WTC11 (cell line): ENCODE data around the gene PRR13. TPM values are rescaled to one million over a fixed set of nuclear protein-coding genes. Genes with fewer than 3 reads are reported as not detected.

ENCODE experiments used
- ATAC-seq: fragments of 200-7000 bp; cut with Tn5 transposase; 2 replicates; pipeline ENCODE4 v1.10.0; 2021; ENCODE audit warnings: mild to moderate bottlenecking, moderate library complexity
- CTCF ChIA-PET: fragments of 300-600 bp; sonication (Branson Sonifier 250); formaldehyde crosslinking; loops from one replicate; lab custom pipeline; 2021; ENCODE audit warnings: antibody characterized with exemption; lab: Charles Lee
- POLR2A ChIA-PET: fragments of 350-600 bp; sonication (Branson Sonifier 250); formaldehyde crosslinking; loops from one replicate; lab custom pipeline; 2021; ENCODE audit warnings: antibody characterized with exemption; lab: Charles Lee
- DNase-seq: peaks from one replicate; pipeline ENCODE4 v3.0.0; 2021; ENCODE audit warnings: low spot score
- H3K27ac Mint-ChIP-seq: 2 replicates; pipeline ENCODE4 v1.8.0; 2021; ENCODE audit warnings: mixed read lengths
- H3K27me3 Mint-ChIP-seq: 2 replicates; pipeline ENCODE4 v1.8.0; 2021; ENCODE audit warnings: low read depth, mild to moderate bottlenecking, moderate library complexity, mixed read lengths
- H3K36me3 Mint-ChIP-seq: 2 replicates; pipeline ENCODE4 v1.8.0; 2021; ENCODE audit warnings: mixed read lengths
- H3K4me1 Mint-ChIP-seq: 2 replicates; pipeline ENCODE4 v1.8.0; 2022; ENCODE audit warnings: mixed read lengths
- H3K4me3 Mint-ChIP-seq: 2 replicates; pipeline ENCODE4 v1.8.0; 2021; ENCODE audit warnings: mild to moderate bottlenecking, moderate library complexity, mixed read lengths
- H3K9me3 Mint-ChIP-seq: 2 replicates; pipeline ENCODE4 v1.8.0; 2021; ENCODE audit warnings: mixed read lengths
- ATF1 ChIP-seq: sonication (generic); formaldehyde crosslinking; IDR thresholded peaks from 2 replicates; pipeline ENCODE4 v1.8.1; 2023; ENCODE audit warnings: mild to moderate bottlenecking, moderate library complexity, missing genetic modification reagents
- ATF3 ChIP-seq: sonication (generic); formaldehyde crosslinking; conservative IDR thresholded peaks from 2 replicates; pipeline ENCODE4 v1.8.1; 2022; ENCODE audit warnings: mild to moderate bottlenecking, missing genetic modification reagents
- CREB1 ChIP-seq: sonication (generic); formaldehyde crosslinking; IDR thresholded peaks from 2 replicates; pipeline ENCODE4 v1.8.0; 2023; ENCODE audit warnings: mild to moderate bottlenecking, missing genetic modification reagents
- EMX1 ChIP-seq: fragments of 250-450 bp; sonication (Bioruptor Pico); IDR thresholded peaks from 2 replicates; pipeline ENCODE4 v1.8.0; 2021; ENCODE audit warnings: mild to moderate bottlenecking
- ESRRA ChIP-seq: sonication (generic); formaldehyde crosslinking; IDR thresholded peaks from 2 replicates; pipeline ENCODE4 v1.8.1; 2022; ENCODE audit warnings: mild to moderate bottlenecking, missing genetic modification reagents, borderline replicate concordance
- ETV6 ChIP-seq: sonication (generic); formaldehyde crosslinking; IDR thresholded peaks from 2 replicates; pipeline ENCODE4 v1.8.1; 2022; ENCODE audit warnings: mild to moderate bottlenecking, missing genetic modification reagents
- FOXJ3 ChIP-seq: sonication (generic); formaldehyde crosslinking; IDR thresholded peaks from 2 replicates; pipeline ENCODE4 v1.9.0; 2021; ENCODE audit warnings: missing genetic modification reagents, mild to moderate bottlenecking, borderline replicate concordance
- FOXK1 ChIP-seq: sonication (generic); formaldehyde crosslinking; IDR thresholded peaks from 2 replicates; pipeline ENCODE4 v1.8.0; 2022; ENCODE audit warnings: mild to moderate bottlenecking, moderate library complexity, missing genetic modification reagents
- GABPB1 ChIP-seq: sonication (generic); formaldehyde crosslinking; IDR thresholded peaks from 2 replicates; pipeline ENCODE4 v1.8.1; 2023; ENCODE audit warnings: mild to moderate bottlenecking, missing genetic modification reagents
- GTF2I ChIP-seq: fragments of 250-450 bp; sonication (Bioruptor Pico); conservative IDR thresholded peaks from 2 replicates; pipeline ENCODE4 v1.4.0; 2021; ENCODE audit warnings: mild to moderate bottlenecking
- KAT7 ChIP-seq: sonication (generic); formaldehyde crosslinking; IDR thresholded peaks from 2 replicates; pipeline ENCODE4 v1.8.1; 2023; ENCODE audit warnings: missing genetic modification reagents, mild to moderate bottlenecking, borderline replicate concordance
- MLX ChIP-seq: sonication (generic); formaldehyde crosslinking; IDR thresholded peaks from 2 replicates; pipeline ENCODE4 v1.8.1; 2023; ENCODE audit warnings: mild to moderate bottlenecking, missing genetic modification reagents, moderate library complexity
- MXD4 ChIP-seq: fragments of 250-450 bp; sonication (Bioruptor Pico); IDR thresholded peaks from 2 replicates; pipeline ENCODE4 v1.8.0; 2021; ENCODE audit warnings: mild to moderate bottlenecking, moderate library complexity, borderline replicate concordance
- MYBL2 ChIP-seq: sonication (generic); formaldehyde crosslinking; IDR thresholded peaks from 2 replicates; pipeline ENCODE4 v1.8.1; 2023; ENCODE audit warnings: mild to moderate bottlenecking, moderate library complexity, missing genetic modification reagents
- NFATC4 ChIP-seq: fragments of 250-450 bp; sonication (Bioruptor Pico); IDR thresholded peaks from 2 replicates; pipeline ENCODE4 v1.9.0; 2021; ENCODE audit warnings: mild to moderate bottlenecking
- NFE2L1 ChIP-seq: sonication (generic); formaldehyde crosslinking; IDR thresholded peaks from 2 replicates; pipeline ENCODE4 v1.8.1; 2023; ENCODE audit warnings: missing genetic modification reagents
- NR1H2 ChIP-seq: sonication (generic); formaldehyde crosslinking; IDR thresholded peaks from 2 replicates; pipeline ENCODE4 v1.9.0; 2021; ENCODE audit warnings: mild to moderate bottlenecking, moderate library complexity, missing genetic modification reagents
- NR2C2 ChIP-seq: sonication (generic); formaldehyde crosslinking; IDR thresholded peaks from 2 replicates; pipeline ENCODE4 v1.8.0; 2022; ENCODE audit warnings: mild to moderate bottlenecking, missing genetic modification reagents
- NR3C1 ChIP-seq: sonication (generic); formaldehyde crosslinking; conservative IDR thresholded peaks from 2 replicates; pipeline ENCODE4 v1.8.1; 2023; ENCODE audit warnings: low read depth, mild to moderate bottlenecking, missing genetic modification reagents
- PRRX2 ChIP-seq: fragments of 250-450 bp; sonication (Bioruptor Pico); IDR thresholded peaks from 2 replicates; pipeline ENCODE4 v1.8.0; 2021; ENCODE audit warnings: mild to moderate bottlenecking
- SP1 ChIP-seq: sonication (generic); formaldehyde crosslinking; conservative IDR thresholded peaks from 2 replicates; pipeline ENCODE4 v1.8.1; 2022; ENCODE audit warnings: missing genetic modification reagents
- TEAD1 ChIP-seq: sonication (generic); formaldehyde crosslinking; IDR thresholded peaks from 2 replicates; pipeline ENCODE4 v1.8.0; 2022; ENCODE audit warnings: mild to moderate bottlenecking, missing genetic modification reagents
- ZBTB21 ChIP-seq: sonication (generic); formaldehyde crosslinking; IDR thresholded peaks from 2 replicates; pipeline ENCODE4 v1.8.1; 2023; ENCODE audit warnings: mild to moderate bottlenecking, missing genetic modification reagents, borderline replicate concordance
- ZBTB43 ChIP-seq: sonication (generic); formaldehyde crosslinking; IDR thresholded peaks from 2 replicates; pipeline ENCODE4 v1.8.1; 2023; ENCODE audit warnings: mild to moderate bottlenecking, missing genetic modification reagents
- ZNF121 ChIP-seq: sonication (generic); formaldehyde crosslinking; IDR thresholded peaks from 2 replicates; pipeline ENCODE4 v1.8.0; 2023; ENCODE audit warnings: missing genetic modification reagents
- ZNF317 ChIP-seq: sonication (generic); formaldehyde crosslinking; IDR thresholded peaks from 2 replicates; pipeline ENCODE4 v1.8.1; 2023; ENCODE audit warnings: low read depth, mild to moderate bottlenecking, moderate library complexity, missing genetic modification reagents, borderline replicate concordance
- ZNF396 ChIP-seq: fragments of 250-450 bp; sonication (Bioruptor Pico); IDR thresholded peaks from 2 replicates; pipeline ENCODE4 v1.8.0; 2021; ENCODE audit warnings: mild to moderate bottlenecking, moderate library complexity, borderline replicate concordance
- ZNF512 ChIP-seq: sonication (generic); formaldehyde crosslinking; IDR thresholded peaks from 2 replicates; pipeline ENCODE4 v1.8.1; 2022; ENCODE audit warnings: missing genetic modification reagents, borderline replicate concordance
- ZNF671 ChIP-seq: fragments of 250-450 bp; sonication (Bioruptor Pico); IDR thresholded peaks from 2 replicates; pipeline ENCODE4 v1.8.0; 2021; ENCODE audit warnings: mild to moderate bottlenecking
- total RNA-seq: library from RNA; stranded (reverse); gene quantifications from 3 replicates; pipeline ENCODE4 v1.2.3, GENCODE V29; 2021
- TF ChIP-seq, protein P1 (sequence below): sonication (generic); formaldehyde crosslinking; IDR thresholded peaks from 2 replicates; pipeline ENCODE4 v1.8.1; 2022; ENCODE audit warnings: low read depth, missing genetic modification reagents, borderline replicate concordance
- TF ChIP-seq, protein P2 (sequence below): fragments of 250-450 bp; sonication (Bioruptor Pico); IDR thresholded peaks from 2 replicates; pipeline ENCODE4 v1.8.0; 2021; ENCODE audit warnings: mild to moderate bottlenecking
- TF ChIP-seq, protein P3 (sequence below): fragments of 250-450 bp; sonication (Bioruptor Pico); IDR thresholded peaks from 2 replicates; pipeline ENCODE4 v2.1.2; 2022; ENCODE audit warnings: mild to moderate bottlenecking, moderate library complexity

Gene PRR13
- total RNA-seq, 1 experiment from 2014 or later: 187 TPM

DNA sequence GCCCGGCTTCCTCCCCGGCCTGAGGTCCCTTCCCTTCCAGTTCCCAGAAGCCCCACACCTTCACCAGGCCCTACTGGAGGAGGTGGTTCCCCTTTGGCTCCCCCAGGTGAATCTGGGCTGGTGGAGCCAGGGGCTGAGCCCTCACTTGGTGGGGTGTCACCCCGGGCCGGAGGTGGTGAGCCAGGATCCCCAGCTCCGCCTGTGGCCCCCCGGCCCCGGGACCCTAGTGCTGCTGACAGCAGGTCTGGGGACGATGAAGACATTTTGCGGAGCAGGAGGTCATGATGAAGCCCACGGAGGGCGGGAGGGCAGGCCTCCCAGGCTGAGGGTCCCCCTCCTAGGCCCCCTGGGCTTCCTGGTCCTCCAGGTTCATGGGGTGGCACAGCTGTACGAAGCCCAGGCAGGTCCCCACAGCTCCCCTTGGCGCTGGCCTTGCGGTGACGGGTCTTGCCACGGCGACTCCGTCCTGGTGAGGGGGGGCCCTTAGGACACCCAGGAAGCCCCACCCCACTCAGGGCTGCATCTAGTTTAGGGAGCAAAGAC is 41.2 kb downstream of the PRR13 start:
- Mint-ChIP-seq H3K27ac (no peak overlapping the region), H3K36me3 (peaks cover 55% of the 10 kb centered on the region), H3K9me3 (no peaks in the 10 kb centered on the region), H3K4me1 (peaks cover 15% of the 10 kb centered on the region), H3K27me3 (no peaks in the 10 kb centered on the region), H3K4me3 (no peak overlapping the region)
- CTCF ChIA-PET: interaction anchor here (0.5 to 8.1 kb wide), 19 partner anchors 9 to 256 kb away, joined by 3 to 99 read pairs (median 4); partner anchors contain the start of genes AAAS, ATP5MC2, MAP3K12 and NPFF
- ATAC-seq (no peak; the same call in 1 of the 2 replicates), DNase-seq (no peak)
- POLR2A ChIA-PET: interaction anchor here (0.7 to 2.7 kb wide), 7 partner anchors 10 to 215 kb away, joined by 3 to 23 read pairs (median 6); partner anchors contain the start of genes MAP3K12 and TARBP2
- no peak for TF ChIP-seq KAT7 (CRISPR knock-in tag)
- peak; percentile 68; the same call in 1 of the 2 replicates for TF ChIP-seq ZNF671 (CRISPR knock-in tag)
- TF ChIP-seq, protein P1, sequence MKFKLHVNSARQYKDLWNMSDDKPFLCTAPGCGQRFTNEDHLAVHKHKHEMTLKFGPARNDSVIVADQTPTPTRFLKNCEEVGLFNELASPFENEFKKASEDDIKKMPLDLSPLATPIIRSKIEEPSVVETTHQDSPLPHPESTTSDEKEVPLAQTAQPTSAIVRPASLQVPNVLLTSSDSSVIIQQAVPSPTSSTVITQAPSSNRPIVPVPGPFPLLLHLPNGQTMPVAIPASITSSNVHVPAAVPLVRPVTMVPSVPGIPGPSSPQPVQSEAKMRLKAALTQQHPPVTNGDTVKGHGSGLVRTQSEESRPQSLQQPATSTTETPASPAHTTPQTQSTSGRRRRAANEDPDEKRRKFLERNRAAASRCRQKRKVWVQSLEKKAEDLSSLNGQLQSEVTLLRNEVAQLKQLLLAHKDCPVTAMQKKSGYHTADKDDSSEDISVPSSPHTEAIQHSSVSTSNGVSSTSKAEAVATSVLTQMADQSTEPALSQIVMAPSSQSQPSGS: no peak
- TF ChIP-seq, protein P2, sequence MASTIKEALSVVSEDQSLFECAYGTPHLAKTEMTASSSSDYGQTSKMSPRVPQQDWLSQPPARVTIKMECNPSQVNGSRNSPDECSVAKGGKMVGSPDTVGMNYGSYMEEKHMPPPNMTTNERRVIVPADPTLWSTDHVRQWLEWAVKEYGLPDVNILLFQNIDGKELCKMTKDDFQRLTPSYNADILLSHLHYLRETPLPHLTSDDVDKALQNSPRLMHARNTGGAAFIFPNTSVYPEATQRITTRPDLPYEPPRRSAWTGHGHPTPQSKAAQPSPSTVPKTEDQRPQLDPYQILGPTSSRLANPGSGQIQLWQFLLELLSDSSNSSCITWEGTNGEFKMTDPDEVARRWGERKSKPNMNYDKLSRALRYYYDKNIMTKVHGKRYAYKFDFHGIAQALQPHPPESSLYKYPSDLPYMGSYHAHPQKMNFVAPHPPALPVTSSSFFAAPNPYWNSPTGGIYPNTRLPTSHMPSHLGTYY (CRISPR knock-in tag): peak; percentile 42; the same call in 1 of the 2 replicates
- TF ChIP-seq PRRX2 (CRISPR knock-in tag): no peak
- TF ChIP-seq NR3C1 (CRISPR knock-in tag): no peak
- TF ChIP-seq ETV6: no peak
- TF ChIP-seq FOXK1 (CRISPR knock-in tag): no peak
- no peak for TF ChIP-seq NR2C2 (CRISPR knock-in tag)
- no peak for TF ChIP-seq NR1H2
- no peak for TF ChIP-seq MXD4 (CRISPR knock-in tag)
- TF ChIP-seq NFATC4 (CRISPR knock-in tag): no peak; the same call in 1 of the 2 replicates
- no peak for TF ChIP-seq ZNF121 (CRISPR knock-in tag)
- TF ChIP-seq, protein P3, sequence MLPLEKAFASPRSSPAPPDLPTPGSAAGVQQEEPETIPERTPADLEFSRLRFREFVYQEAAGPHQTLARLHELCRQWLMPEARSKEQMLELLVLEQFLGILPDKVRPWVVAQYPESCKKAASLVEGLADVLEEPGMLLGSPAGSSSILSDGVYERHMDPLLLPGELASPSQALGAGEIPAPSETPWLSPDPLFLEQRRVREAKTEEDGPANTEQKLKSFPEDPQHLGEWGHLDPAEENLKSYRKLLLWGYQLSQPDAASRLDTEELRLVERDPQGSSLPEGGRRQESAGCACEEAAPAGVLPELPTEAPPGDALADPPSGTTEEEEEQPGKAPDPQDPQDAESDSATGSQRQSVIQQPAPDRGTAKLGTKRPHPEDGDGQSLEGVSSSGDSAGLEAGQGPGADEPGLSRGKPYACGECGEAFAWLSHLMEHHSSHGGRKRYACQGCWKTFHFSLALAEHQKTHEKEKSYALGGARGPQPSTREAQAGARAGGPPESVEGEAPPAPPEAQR (CRISPR knock-in tag): no peak
- no peak for TF ChIP-seq ZBTB21
- TF ChIP-seq ESRRA (CRISPR knock-in tag): no peak
- TF ChIP-seq FOXJ3 (CRISPR knock-in tag): 0 out of 2 replicates have a peak, but pooled peaks have one; percentile 28
- no peak for TF ChIP-seq CREB1 (CRISPR knock-in tag)
- no peak for TF ChIP-seq GABPB1
- no peak for TF ChIP-seq ZNF396 (CRISPR knock-in tag)
- no peak for TF ChIP-seq ZBTB43 (CRISPR knock-in tag)
- TF ChIP-seq NFE2L1: no peak
- TF ChIP-seq ATF1: no peak
- no peak for TF ChIP-seq SP1 (CRISPR knock-in tag)
- no peak for TF ChIP-seq GTF2I
- no peak for TF ChIP-seq ZNF512 (CRISPR knock-in tag)
- TF ChIP-seq MYBL2 (CRISPR knock-in tag): no peak
- peak; percentile 71 for TF ChIP-seq EMX1 (CRISPR knock-in tag)
- TF ChIP-seq ZNF317 (CRISPR knock-in tag): no peak
- TF ChIP-seq TEAD1 (CRISPR knock-in tag): no peak
- no peak for TF ChIP-seq MLX (CRISPR knock-in tag)
- no peak for TF ChIP-seq ATF3 (CRISPR knock-in tag)
